ENCODE measurements around the gene CDKL5.
A peak's percentile ranks its signal among the peaks of the same experiment; 100 is the strongest.
"Not testable (repeated sequence)": the region's sequence is repeated elsewhere in the genome, so short reads cannot be mapped to it uniquely, and the experiment has no call there.

The CDKL5 gene

GRCh38 chrX:18578546-18578945, 153.1 kb downstream of the CDKL5 start:
- DNase-seq, result no peak

- no peak for DNase-seq
Measured at GRCh38 chrX:18579495-18579894, 154.1 kb downstream of the CDKL5 start.

DNA sequence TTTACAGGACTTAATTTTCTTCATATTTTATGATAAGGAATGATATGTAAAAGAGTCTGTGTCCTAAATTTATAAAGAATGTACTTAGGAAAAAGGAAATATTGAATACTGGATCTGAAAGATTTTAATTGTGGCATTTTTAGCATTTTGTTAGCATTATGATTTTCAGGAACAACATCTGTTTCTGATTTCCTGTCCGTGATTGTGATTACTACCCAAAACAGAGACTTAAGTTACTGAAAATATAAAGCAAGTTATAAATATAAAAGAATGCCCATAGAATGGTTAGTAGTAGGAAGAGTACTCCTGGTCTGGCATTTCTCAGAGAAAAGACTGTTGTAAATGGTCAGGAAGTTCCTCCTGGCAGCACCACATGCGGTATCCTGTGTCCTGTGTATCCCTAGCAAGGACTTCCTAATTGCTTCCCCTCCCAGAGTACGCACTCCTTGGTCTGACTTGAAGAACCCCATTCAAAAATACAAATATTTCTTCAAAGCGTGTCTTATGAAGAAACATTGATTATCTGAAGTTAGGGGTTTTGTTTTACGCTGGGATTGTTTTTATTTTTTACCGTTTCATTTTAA, 157.6 kb downstream of the CDKL5 start:
- DNase-seq, result no peak

DNA sequence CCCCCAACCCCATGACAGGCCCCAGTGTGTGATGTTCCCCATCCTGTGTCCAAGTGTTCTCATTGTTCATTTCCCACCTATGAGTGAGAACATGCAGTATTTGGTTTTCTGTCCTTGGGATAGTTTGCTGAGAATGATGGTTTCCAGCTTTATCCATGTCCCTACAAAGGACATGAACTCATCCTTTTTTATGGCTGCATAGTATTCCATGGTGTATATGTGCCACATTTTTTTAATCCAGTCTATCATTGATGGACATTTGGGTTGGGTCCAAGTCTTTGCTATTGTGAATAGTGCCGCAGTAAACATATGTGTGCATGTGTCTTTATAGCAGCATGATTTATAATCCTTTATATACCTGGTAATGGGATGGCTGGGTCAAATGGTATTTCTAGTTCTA, 163.9 kb downstream of the CDKL5 start:
- not testable (repeated sequence) for DNase-seq

DNA sequence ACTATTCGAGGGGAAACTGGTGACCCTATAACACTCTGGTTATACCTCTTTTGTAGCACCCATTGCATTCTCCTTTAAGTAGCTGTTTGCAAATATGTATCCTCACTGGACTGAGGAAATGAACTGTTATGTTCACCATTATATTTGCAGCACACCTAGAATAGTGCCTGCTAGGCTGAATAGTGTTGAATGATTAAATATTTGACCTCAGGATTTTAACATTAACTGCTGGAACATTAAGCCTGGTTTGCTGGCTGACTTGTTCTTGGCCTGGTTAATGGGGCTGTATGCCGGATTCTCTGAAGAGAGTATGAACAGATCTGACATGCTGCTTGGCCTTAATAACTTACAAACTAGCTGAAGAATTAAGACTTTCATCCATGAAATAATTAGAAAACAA, 166.4 kb downstream of the CDKL5 start:
- no peak for DNase-seq

GRCh38 chrX:18594079-18594478, 168.7 kb downstream of the CDKL5 start:
- no peak for DNase-seq

DNA sequence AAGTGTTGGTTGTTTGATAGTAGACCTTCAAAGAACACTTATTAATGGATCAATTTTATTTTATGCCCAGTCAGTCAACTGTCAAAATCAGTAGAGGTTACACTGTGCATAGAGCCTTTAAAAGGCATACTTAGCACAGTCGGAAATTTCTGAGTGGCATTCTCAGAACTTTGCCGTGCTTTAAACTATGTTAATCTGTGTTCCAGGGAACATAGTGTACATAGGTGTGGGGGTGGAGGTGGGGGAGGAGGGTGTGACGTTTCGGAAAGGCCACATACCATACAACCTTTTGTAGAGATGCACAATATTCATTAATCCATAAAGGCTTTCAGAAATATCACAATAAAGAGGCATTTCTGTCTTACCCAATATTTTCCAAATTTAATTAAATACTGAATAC, 170.7 kb downstream of the CDKL5 start:
- DNase-seq, result no peak

- DNase-seq, result no peak
Measured at GRCh38 chrX:18598413-18598812, 173.0 kb downstream of the CDKL5 start.

DNA sequence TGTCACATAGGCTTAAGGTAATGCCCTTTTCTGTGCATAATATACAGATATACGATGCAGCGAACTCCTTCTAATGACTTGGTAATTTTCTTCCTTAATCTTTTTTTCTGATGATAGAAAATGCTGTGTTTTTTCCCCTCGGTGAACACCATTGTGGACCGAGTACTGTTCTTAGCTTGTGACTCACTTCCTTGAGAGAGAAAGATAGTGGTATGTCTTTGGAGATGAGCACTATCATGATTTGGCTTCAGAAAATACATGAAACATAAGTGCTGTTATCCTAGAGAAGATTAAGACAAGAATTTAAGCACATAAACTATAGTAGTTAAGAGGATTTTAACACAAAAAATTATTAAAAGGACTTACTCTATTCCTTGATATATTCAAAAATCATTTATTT, 182.6 kb downstream of the CDKL5 start:
- DNase-seq, result no peak

DNA sequence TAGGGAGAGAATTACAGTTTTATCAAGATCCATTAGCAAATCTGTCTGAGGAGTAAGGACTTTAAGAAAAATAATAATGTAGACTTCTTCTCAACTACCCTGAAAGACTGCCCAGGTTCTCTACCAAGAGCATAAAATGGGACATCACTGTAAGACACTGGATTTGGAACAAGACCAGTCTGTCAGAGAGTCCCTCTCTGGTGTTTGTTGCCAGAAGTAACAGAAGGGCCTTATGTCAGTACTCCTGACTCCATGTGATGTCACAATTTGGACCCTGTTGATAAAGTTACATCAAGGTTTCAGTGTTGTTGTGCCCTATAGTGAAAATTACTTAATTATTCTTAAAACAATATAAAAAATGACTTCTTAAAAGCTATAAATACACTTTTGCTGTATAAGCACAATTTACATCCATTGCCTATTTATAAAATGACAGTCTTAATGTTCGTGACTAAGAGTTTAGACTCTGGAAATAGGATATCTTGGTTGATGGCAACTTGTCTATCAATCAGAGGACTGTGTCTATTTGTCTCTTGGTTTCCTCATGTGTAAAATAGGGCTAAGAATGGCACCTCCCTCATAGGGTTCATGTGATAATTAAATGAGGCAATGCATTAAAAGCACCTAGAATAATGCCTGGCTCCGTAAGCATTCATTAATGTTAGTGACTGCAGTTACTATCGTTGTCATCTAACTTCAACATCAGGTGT, 188.7 kb downstream of the CDKL5 start:
- DNase-seq, result no peak

DNA sequence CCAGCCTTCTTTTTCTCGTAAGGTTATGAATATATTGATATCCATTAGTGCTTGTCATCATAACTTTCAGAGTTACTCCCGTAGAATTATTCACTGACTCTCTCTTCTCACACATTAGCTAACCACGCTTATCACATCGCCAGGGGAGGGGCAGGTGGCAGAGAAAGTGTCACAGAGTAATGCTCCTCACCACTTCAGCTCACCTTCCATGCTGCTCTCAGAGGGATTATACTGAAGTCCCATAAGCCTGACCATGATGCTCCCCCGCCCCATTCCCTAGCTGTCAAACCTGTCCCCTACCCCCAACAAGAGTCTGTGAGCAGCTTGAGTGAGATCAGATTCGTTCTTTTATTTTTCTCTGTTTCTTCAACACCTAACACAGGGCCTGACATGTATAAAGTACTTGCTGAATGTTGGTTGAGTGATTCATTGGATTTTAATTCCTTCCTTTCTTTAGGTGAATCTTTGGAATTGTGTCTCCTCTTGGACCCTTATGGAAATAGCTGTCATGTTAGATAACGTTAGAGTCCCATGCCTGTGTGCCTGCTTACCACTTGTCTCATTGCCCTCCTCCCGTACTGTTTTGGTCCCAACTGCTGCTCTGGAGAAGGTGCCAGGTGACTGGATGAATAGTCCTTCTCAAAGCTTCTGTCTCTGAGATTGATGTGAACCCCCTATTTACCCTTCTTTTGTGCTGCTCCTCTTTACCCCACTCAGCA, 191.4 kb downstream of the CDKL5 start:
- no peak for DNase-seq

GRCh38 chrX:18617407-18617750, 192.0 kb downstream of the CDKL5 start:
- DNase-seq, result no peak

DNA sequence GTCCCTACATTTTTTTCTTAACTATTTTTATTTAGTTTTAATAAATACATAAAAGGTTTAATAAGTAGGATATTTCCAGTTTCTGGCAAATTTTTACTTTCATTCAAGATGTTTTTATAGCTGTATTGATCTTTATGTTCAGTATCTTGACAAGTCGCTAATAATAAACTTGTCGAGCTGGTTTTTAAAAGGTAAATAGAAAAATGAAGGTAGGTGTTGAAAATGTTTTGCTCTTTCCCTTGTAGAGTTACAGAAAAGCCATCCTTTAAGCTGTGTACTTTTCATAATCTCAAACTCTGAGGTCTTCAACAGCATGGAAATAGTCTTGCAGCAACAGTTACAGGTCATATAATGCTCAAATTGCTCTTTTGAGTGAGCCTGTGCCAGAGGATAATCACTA, 193.9 kb downstream of the CDKL5 start:
- DNase-seq, result no peak

DNA sequence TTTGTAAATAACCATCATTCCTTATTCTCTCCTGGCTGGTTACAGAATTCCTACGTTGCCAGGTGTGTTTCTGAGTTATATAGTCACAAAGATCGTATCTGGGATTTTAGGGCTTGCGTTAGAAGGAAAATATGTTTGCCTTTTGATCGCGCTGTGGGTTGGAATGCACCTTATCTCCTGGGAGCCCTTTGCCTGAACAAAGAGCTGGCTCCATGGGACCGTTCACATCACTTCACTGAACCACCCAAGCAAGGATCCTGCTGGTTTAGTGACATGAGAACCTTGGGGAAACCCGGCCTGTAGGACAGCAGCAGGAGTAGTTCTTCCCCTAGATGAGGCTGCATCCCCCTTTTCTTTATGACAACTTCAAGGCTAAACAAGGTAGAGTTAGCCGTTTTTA, 194.9 kb downstream of the CDKL5 start:
- DNase-seq, result no peak

- DNase-seq, result no peak
Measured at GRCh38 chrX:18624599-18624998, 199.2 kb downstream of the CDKL5 start.

DNA sequence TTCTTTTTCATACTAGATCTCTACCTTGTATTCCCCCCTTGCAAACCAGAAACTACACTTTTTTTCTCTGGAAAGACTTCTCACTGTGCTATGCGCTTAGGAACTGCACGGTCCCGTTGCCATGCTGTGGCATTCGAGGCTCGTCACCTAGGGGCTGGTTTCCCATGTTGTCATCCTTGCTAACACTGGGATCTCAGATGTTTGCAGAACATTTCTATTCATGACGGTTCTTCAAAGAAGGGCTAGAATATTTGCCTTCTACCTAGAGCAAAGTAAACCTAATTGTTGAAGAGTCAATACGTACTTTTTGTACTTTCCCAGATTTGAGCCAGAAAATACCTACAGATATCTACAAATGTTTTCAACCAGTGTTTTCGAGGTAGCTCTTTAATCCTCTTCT, 205.5 kb downstream of the CDKL5 start:
- no peak for DNase-seq

GRCh38 chrX:18638398-18638797, 213.0 kb downstream of the CDKL5 start:
- DNase-seq, result no peak

DNA sequence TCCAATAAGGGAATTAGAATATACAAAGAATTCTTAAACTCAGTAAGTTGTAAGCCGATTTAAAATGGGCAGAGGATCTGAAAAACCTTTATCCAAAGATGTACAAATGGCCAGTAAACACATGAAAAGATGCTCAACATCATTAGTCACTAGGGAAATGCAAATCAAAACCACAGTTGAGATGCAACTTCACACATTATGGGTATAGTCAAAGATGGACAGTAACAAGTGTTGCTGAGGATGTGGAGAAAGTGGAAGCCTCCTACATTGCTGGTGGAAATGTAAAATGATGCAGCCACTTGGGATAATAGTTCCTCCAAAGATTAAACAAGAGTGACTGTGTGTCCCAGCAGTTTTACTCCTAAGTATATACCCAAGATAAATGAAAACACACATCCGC, 213.9 kb downstream of the CDKL5 start:
- DNase-seq, result no peak

DNA sequence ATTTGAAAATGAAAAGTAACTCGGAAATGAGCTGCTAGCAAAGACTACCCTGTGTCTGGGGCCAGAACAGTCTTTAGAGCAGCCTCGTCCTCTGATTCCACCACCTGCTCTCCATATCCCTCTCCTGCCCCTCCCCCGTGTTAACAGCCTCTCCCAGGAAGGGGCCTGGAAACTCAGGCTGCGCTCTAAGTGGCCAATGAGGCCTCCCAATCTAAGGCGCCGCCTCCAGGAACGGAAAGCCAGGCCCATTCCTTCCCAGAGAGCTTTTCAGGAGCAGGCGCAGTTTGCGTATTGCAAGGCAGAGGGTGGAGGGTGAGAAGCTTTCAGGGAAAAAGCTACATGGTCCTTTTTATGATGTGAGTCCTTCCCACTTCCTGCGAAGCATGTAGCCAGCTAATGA, 215.3 kb downstream of the CDKL5 start:
- peak; percentile 46 for DNase-seq

- no peak for DNase-seq
Measured at GRCh38 chrX:18643243-18643642, 217.8 kb downstream of the CDKL5 start.

GRCh38 chrX:18643853-18644252, 218.4 kb downstream of the CDKL5 start:
- no peak for DNase-seq

DNA sequence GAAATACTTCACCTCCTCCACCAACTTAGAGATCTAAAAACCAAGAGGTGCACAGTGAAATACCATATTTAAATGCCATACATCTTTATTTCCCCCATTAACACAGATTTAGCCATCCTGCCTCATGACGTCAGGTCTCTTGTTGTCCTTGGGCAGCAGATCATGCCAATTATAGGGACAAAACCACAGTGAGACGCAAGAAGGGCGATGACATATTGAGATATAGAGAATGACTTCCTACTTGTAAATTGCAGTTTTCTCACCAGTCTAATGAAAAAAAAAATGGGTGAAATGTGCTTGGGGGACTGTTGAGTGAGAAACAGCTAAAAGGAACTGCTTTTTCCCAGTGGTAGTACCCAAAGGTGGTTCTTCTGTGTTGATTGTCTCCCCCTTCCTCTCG, 222.2 kb downstream of the CDKL5 start:
- DNase-seq, result no peak

DNA sequence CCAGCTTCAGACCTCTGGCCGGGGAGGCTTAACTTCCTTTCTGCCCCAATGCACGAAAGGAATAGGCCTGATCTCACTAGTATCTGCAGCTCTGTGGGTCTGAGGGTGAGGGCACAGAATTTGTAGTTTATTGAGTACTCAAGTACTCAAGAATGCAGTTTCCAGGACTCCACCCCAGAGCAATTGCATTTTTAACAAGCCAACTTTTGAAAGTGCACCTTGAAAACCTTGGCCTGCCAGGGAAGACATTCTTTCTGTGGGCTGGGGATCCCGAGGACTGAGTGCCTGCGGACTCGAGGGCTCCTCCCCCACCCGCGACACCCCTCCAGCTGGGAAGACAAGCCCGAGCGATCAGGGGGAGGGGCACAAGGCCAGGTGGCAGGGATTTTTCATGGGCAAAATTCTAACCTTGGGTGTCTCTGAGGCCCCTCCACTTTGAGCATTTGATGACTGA, 224.1 kb downstream of the CDKL5 start:
- DNase-seq, result no peak

DNA sequence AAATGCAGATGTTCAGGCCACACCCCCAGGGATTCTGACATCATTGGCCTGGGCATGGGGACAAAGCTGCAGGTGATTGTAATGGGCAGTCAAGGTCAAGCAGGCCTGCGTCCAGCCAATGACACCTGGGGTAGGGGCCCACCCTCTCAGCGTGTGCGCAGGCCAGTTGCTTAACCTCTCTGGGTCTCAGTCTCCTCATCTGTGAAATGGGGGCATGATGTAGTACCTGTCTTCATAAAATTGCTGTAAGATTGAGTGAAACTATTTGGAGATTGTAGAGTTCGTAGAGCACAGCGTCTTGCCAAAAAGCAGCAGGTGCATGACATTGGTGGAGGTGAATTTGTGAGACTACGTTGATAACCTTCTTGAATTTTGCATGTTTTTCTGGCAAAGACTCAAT, 225.3 kb downstream of the CDKL5 start:
- no peak for DNase-seq
